Endodermal cell (in vitro differentiated cells): ENCODE measurements around the gene PBLD. TPM values are rescaled to one million over a fixed set of nuclear protein-coding genes. Genes with fewer than 3 reads are reported as not detected.

Source experiments
- DNase-seq: peaks from one replicate; pipeline ENCODE4 v3.0.0-alpha.2; 2017
- H3K27ac ChIP-seq: 2 replicates; pipeline ENCODE4 v1.5.1; 2013; ENCODE audit warnings: mild to moderate bottlenecking, low read depth, low read length, moderate library complexity
- H3K27me3 ChIP-seq: 2 replicates; pipeline ENCODE4 v1.6.1; 2013; ENCODE audit warnings: mild to moderate bottlenecking, low read length, moderate library complexity; ENCODE audit not compliant: insufficient read depth, control insufficient read depth, poor library complexity, severe bottlenecking
- H3K36me3 ChIP-seq: 2 replicates; pipeline ENCODE4 v1.7.0; 2013; ENCODE audit warnings: mild to moderate bottlenecking, low read length, moderate library complexity; ENCODE audit not compliant: control insufficient read depth, insufficient read depth
- H3K4me1 ChIP-seq: one replicate; pipeline ENCODE4 v1.7.0; 2013; ENCODE audit warnings: low read length; ENCODE audit not compliant: control insufficient read depth, insufficient read depth
- H3K4me3 ChIP-seq: 2 replicates; pipeline ENCODE4 v1.5.1; 2013; ENCODE audit warnings: mild to moderate bottlenecking, low read length, moderate library complexity
- H3K9ac ChIP-seq: 2 replicates; pipeline ENCODE4 v1.6.1; 2013; ENCODE audit warnings: mild to moderate bottlenecking, low read length, moderate library complexity; ENCODE audit not compliant: poor library complexity, severe bottlenecking; ENCODE audit errors: extremely low read depth
- H3K9me3 ChIP-seq: 2 replicates; pipeline ENCODE4 v1.6.1; 2013; ENCODE audit warnings: mild to moderate bottlenecking, low read length, moderate library complexity; ENCODE audit not compliant: control insufficient read depth
- H3K27ac Mint-ChIP-seq: 2 replicates; pipeline ENCODE4 v1.8.0; 2020; ENCODE audit warnings: mixed read lengths
- H3K27me3 Mint-ChIP-seq: 2 replicates; pipeline ENCODE4 v1.8.0; 2021; ENCODE audit warnings: mild to moderate bottlenecking, mixed read lengths; ENCODE audit not compliant: insufficient read depth
- H3K36me3 Mint-ChIP-seq: 2 replicates; pipeline ENCODE4 v1.8.0; 2020; ENCODE audit warnings: low read depth, mixed read lengths
- H3K4me1 Mint-ChIP-seq: 2 replicates; pipeline ENCODE4 v1.8.0; 2020; ENCODE audit warnings: mixed read lengths
- H3K4me3 Mint-ChIP-seq: 2 replicates; pipeline ENCODE4 v1.8.0; 2020; ENCODE audit warnings: mild to moderate bottlenecking, moderate library complexity, mixed read lengths
- H3K9me3 Mint-ChIP-seq: 2 replicates; pipeline ENCODE4 v1.8.0; 2020; ENCODE audit warnings: mild to moderate bottlenecking, mixed read lengths
- WGBS, 2 experiments: methylation state at CpG; one replicate each; pipeline versions ENCODE4 v1.1.5 to v1.1.7; 2013; ENCODE audit warnings: missing lambda C conversion rate in 2 of 2, mixed read lengths in 1 of 2; ENCODE audit not compliant: insufficient coverage in 1 of 2, insufficient read length in 1 of 2; 5-methylcytosine and 5-hydroxymethylcytosine counted together
- total RNA-seq, 2 donors: library from RNA; stranded (reverse); fragmentation: NEBNext Ultra II Directional in 1 of 2; extraction: Animal tissue kit (Norgen Biotek cat#: 25700) in 1 of 2; gene quantifications; 2 replicates in 1 of 2; 3 replicates in 1 of 2; pipeline ENCODE4 v1.2.1, GENCODE V29; 2021
- TF ChIP-seq, protein P1 (sequence below): fragments of 200-600 bp; sonication (generic); conservative IDR thresholded peaks from 2 replicates; pipeline ENCODE4 v1.5.0; 2021; ENCODE audit warnings: antibody characterized with exemption, mild to moderate bottlenecking

PBLD gene
- total RNA-seq, 2 donors from 2014 or later, result 5.0 to 5.3 TPM

DNA sequence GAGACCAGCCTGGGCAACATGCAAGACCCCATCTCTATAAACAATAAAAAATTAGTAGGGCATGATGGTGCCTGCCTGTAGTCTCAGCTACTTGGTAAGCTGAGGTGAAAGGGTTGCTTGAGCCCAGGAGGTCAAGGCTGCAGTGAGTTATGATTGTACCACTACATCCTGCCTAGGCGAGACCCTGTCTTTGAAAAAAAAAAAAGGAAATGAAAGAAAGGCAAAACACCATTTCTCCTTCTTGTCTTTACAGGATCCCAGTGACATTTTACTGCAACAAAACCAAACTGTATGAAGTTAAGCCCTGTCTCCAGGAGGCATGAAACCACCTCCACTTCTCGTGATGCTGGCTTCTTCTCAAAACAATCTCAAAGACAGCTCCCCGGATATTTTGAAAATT lies 29.9 kb upstream of the PBLD start:
- no peak overlapping the region for H3K27ac ChIP-seq
- no peaks in the 10 kb centered on the region for H3K4me1 ChIP-seq
- no peak overlapping the region for H3K4me3 Mint-ChIP-seq
- H3K27me3 Mint-ChIP-seq, result no peaks in the 10 kb centered on the region
- H3K4me3 ChIP-seq, result no peak overlapping the region
- peaks cover 57% of the 10 kb centered on the region for H3K36me3 ChIP-seq
- DNase-seq, result no peak
- H3K36me3 Mint-ChIP-seq, result peaks cover 47% of the 10 kb centered on the region
- H3K9ac ChIP-seq, result no peak overlapping the region
- H3K27me3 ChIP-seq, result no peaks in the 10 kb centered on the region
- H3K27ac Mint-ChIP-seq, result no peak overlapping the region
- WGBS, 2 experiments, result 80 to 90% methylated on average over 1 to 3 of the region's 3 CpGs
- H3K4me1 Mint-ChIP-seq, result no peaks in the 10 kb centered on the region
- H3K9me3 ChIP-seq, result no peaks in the 10 kb centered on the region
- H3K9me3 Mint-ChIP-seq, result no peaks in the 10 kb centered on the region
- TF ChIP-seq, protein P1, sequence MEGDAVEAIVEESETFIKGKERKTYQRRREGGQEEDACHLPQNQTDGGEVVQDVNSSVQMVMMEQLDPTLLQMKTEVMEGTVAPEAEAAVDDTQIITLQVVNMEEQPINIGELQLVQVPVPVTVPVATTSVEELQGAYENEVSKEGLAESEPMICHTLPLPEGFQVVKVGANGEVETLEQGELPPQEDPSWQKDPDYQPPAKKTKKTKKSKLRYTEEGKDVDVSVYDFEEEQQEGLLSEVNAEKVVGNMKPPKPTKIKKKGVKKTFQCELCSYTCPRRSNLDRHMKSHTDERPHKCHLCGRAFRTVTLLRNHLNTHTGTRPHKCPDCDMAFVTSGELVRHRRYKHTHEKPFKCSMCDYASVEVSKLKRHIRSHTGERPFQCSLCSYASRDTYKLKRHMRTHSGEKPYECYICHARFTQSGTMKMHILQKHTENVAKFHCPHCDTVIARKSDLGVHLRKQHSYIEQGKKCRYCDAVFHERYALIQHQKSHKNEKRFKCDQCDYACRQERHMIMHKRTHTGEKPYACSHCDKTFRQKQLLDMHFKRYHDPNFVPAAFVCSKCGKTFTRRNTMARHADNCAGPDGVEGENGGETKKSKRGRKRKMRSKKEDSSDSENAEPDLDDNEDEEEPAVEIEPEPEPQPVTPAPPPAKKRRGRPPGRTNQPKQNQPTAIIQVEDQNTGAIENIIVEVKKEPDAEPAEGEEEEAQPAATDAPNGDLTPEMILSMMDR, result no peak

DNA sequence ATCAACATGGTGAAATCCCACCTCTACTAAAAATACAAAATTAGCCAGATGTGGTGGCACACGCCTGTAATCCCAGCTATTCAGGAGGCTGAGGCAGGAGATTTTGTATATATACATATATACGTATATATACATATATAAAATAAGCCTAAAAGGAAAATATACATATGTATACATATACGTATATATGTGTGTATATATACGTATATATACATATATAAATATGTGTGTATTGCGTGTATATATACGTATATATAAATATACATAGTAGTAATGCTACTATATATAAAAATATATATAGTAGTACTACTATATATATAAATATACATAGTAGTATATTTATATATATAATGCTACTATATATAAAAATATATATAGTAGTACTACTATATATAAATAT lies 26.5 kb upstream of the PBLD start:
- H3K36me3 Mint-ChIP-seq, result peaks cover 51% of the 10 kb centered on the region
- TF ChIP-seq, protein P1, result no peak
- H3K4me1 Mint-ChIP-seq, result no peaks in the 10 kb centered on the region
- Histone ChIP-seq H3K9me3 (no peaks in the 10 kb centered on the region), H3K9ac (no peak overlapping the region), H3K4me1 (no peaks in the 10 kb centered on the region), H3K27ac (no peak overlapping the region), H3K4me3 (no peak overlapping the region), H3K36me3 (peaks cover 66% of the 10 kb centered on the region), H3K27me3 (no peaks in the 10 kb centered on the region)
- H3K27me3 Mint-ChIP-seq, result no peaks in the 10 kb centered on the region
- no peak overlapping the region for H3K4me3 Mint-ChIP-seq
- H3K27ac Mint-ChIP-seq, result no peak overlapping the region
- WGBS, 2 experiments, result 100% methylated on average over 1 of the region's 6 CpGs; no CpG with 5 or more reads in 1 of the 2 experiments
- no peaks in the 10 kb centered on the region for H3K9me3 Mint-ChIP-seq
- DNase-seq, result no peak

DNA sequence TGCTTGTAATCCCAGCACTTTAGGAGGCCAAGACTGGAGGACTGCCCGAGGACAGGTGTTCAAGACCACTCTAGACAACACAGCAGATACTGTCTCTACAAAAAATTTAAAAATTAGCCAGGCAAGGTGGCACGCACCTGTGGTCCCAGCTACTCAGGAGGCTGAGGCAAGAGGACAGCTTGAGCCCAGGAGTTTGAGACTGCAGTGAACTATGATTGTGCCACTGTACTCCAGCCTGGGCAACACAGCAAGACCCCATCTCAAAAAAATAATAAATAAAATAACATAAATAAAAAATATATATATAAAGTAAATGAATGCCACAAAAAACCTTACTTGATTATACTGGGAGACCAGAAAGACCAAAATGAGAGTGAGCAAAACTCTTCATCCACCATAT lies 20.8 kb upstream of the PBLD start:
- no peak for DNase-seq
- Histone ChIP-seq H3K4me3 (no peak overlapping the region), H3K9me3 (no peaks in the 10 kb centered on the region), H3K27ac (no peak overlapping the region), H3K36me3 (peaks cover 60% of the 10 kb centered on the region), H3K4me1 (no peaks in the 10 kb centered on the region), H3K27me3 (no peaks in the 10 kb centered on the region), H3K9ac (no peak overlapping the region)
- Mint-ChIP-seq H3K4me3 (no peak overlapping the region), H3K36me3 (peaks cover 48% of the 10 kb centered on the region), H3K27me3 (no peaks in the 10 kb centered on the region), H3K4me1 (peaks cover 1% of the 10 kb centered on the region), H3K9me3 (no peaks in the 10 kb centered on the region), H3K27ac (no peak overlapping the region)
- TF ChIP-seq, protein P1, result no peak
- 92 to 96% methylated on average over 2 of the region's 2 CpGs for WGBS, 2 experiments
